ENCODE measurements around the gene ZNF41.
"Not testable (repeated sequence)": the region's sequence is repeated elsewhere in the genome, so short reads cannot be mapped to it uniquely, and the experiment has no call there.

The ZNF41 gene

GRCh38 chrX:47482512-47483305 lies at the start of gene ZNF41:
Gene ZNF41 (minus strand): TSS chrX:47483222. CDS start chrX:47467481, 15,741 bp downstream.
- DNase-seq (ENCODE audit: extremely low read depth in 1 of 2, low read depth in 1 of 2) = peak; percentile 36 to 62

- no peak for DNase-seq (ENCODE audit: extremely low read depth in 1 of 2, low read depth in 1 of 2)
Measured at GRCh38 chrX:47530049-47530448, 47.0 kb upstream of the ZNF41 start.

- DNase-seq (ENCODE audit: extremely low read depth in 1 of 2, low read depth in 1 of 2) = no peak
Measured at GRCh38 chrX:47529548-47529947, 46.5 kb upstream of the ZNF41 start.

GRCh38 chrX:47523713-47524166 lies 40.7 kb upstream of the ZNF41 start:
- no peak for DNase-seq (ENCODE audit: extremely low read depth in 1 of 2, low read depth in 1 of 2)

DNA sequence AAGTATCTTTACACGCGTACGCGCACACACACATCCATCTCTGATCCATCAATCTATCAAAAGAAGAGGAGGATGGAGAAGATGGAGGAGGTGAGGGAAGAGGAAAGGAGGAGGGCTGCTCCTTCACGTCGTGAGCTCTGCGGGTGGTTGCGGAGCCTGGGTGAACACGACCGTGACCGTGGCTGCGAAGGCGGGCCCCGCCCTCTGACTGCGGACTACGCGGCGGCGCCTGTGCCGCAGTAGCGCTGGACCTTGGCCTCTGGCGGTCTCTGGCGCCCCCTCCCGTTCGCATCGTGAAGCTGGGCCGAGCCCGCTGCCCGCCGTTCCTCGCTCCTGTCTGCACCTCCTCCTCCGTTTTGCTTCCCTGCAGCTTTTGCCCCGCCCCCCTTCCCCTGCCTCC lies 40.3 kb upstream of the ZNF41 start:
- peak; percentile 41 to 65 for DNase-seq (ENCODE audit: extremely low read depth in 1 of 2, low read depth in 1 of 2)

DNA sequence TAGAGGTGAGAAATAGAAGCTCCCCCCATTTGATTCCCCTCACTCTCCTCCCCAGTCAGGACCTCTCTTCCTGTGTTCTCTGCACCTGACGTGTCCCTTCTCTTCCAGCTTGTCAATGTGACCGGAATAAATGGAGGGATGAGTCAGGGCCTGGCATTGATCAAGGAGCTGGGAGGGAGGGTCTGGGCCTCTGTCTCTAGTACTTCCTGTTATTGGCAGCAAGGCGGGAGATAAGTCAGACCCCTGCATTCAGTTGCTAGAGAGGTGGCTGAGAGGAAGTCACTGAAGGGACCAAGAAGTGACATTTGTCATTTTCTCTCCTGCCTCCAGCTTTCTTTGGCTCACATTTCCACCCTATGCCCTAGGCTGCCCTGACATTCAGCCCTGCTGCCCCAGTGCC lies 35.1 kb upstream of the ZNF41 start:
- DNase-seq (ENCODE audit: extremely low read depth in 1 of 2, low read depth in 1 of 2) = no peak

- DNase-seq (ENCODE audit: extremely low read depth in 1 of 2, low read depth in 1 of 2) = no peak
Measured at GRCh38 chrX:47515941-47516665, 33.1 kb upstream of the ZNF41 start.

DNA sequence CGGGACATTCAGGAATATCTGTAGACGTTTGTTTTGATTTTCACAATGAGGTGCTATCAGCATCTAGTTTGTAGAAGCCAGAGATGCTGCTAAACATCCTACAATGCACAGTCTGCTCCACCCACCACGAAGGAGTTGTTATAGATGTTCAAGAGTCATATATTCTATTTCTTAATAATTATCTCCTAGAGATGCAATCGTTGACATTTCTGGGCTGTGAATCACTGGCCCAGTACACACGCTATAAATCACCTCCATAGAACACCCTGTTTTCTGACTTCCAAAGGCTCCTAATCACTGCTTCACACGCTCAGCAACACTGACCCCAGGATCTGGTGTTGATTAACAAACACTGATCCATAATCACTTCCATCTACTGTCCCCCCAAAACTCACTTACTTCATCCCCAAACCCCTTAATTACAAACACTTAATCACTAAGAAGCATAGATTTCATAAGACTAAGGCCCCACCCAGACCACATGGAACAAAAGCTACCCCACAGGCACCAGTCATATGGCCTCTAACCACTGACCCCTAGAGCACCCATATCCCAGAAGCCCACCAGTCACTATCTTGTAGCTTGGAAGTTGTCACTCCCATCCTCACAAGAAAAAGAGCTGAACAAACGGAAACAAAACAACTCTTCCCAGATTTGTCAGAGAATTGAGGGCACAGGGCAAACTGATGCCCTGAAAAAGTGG lies 31.7 kb upstream of the ZNF41 start:
- no peak for DNase-seq (ENCODE audit: extremely low read depth in 1 of 2, low read depth in 1 of 2)

GRCh38 chrX:47513034-47513965 lies 30.3 kb upstream of the ZNF41 start:
- DNase-seq (ENCODE audit: extremely low read depth in 1 of 2, low read depth in 1 of 2) = not testable (repeated sequence)

DNA sequence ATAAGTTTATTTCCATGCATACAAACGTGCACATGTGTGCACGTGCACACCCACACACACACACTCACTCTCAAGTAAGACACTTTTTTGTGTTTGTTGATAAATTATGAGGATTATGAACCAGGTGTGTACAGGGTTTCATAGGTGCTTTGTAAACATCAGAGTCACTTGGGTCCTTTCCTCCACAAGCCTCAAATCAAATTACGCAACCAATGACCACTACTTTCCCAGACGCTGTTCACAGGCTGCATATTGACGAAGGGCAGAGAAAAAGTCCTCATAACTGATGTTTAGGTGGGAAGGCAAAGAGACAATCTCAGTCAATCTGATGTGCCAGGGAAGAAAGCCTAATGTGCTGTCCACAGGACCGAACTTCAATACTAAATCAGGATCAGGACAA lies 29.4 kb upstream of the ZNF41 start:
- not testable (repeated sequence) for DNase-seq (ENCODE audit: extremely low read depth in 1 of 2, low read depth in 1 of 2)

DNA sequence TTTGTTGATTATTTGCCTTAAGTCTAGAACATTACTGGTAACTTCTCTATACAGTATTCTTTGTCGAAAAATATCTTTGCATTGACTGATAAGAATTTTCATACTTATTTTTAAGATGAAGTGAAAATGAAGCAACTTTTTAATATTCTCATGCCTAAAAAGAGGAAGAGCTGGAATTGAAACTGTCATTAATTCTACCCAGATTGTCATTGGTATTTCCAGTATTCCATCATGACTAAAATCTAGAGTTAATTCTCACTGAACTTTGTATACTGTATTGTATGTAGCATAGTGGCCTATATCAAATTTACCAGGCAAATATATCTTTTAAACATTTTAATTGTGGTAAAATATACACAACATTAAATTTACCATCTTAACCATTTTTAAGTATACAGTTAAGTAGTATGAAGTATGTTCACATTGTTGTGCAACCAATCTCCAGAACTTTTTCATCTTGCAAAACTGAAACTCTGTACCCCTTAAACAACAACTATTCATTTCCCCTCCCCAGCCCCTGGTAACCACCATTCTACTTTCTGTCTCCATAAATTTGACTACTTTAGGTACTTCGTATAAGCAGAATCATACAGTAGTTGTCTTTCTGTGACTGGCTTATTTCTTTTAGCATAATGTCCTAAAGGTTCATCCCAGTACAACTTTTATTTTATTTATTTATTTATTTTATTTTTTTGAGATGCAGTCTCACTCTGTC lies 24.3 kb upstream of the ZNF41 start:
- DNase-seq (ENCODE audit: extremely low read depth in 1 of 2, low read depth in 1 of 2) = no peak

- no peak for DNase-seq (ENCODE audit: extremely low read depth in 1 of 2, low read depth in 1 of 2)
Measured at GRCh38 chrX:47503151-47503550, 20.1 kb upstream of the ZNF41 start.

GRCh38 chrX:47502316-47503125 lies 19.5 kb upstream of the ZNF41 start:
- no peak for DNase-seq (ENCODE audit: extremely low read depth in 1 of 2, low read depth in 1 of 2)

- no peak for DNase-seq (ENCODE audit: extremely low read depth in 1 of 2, low read depth in 1 of 2)
Measured at GRCh38 chrX:47501226-47502074, 18.4 kb upstream of the ZNF41 start.

GRCh38 chrX:47500554-47500953 lies 17.5 kb upstream of the ZNF41 start:
- no peak for DNase-seq (ENCODE audit: extremely low read depth in 1 of 2, low read depth in 1 of 2)

DNA sequence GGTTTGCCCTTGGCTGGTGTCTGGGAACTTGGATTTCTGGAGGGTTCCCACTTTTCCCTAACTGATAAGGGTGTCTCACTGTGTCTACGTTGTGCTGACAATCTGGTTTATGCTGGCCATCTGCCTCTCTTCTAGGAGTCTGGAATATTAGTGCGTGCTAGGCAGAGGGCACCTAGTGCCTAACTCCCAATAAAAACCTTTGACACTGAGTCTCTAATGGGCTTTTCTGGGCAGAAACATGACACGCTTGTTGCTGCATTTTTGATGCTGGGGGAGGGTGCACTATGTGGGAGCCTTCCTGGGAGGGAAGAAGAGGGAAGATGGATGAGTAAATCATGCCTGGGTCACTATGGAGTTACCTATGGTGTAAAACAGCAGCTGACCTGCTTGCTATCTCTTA lies 16.3 kb upstream of the ZNF41 start:
- DNase-seq (ENCODE audit: extremely low read depth in 1 of 2, low read depth in 1 of 2) = no peak

DNA sequence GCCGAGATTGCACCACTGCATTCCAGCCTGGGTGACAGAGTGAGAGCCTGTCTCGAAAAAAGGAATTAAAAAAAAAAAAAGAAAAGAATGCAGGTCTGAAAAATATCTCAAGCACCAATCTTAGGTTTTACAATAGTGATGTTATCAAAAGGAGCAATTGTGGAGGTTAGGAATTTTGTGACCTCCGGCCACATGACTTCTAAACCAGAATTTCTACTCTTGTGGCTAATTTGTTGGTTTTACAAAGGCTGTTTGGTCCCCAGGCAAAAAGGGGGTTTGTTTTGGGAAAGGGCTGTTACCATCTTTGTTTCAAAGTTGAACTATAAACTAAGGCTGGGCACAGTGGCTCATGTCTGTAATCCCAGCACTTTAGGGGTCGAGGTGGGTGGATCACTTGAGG lies 15.4 kb upstream of the ZNF41 start:
- no peak for DNase-seq (ENCODE audit: extremely low read depth in 1 of 2, low read depth in 1 of 2)

DNA sequence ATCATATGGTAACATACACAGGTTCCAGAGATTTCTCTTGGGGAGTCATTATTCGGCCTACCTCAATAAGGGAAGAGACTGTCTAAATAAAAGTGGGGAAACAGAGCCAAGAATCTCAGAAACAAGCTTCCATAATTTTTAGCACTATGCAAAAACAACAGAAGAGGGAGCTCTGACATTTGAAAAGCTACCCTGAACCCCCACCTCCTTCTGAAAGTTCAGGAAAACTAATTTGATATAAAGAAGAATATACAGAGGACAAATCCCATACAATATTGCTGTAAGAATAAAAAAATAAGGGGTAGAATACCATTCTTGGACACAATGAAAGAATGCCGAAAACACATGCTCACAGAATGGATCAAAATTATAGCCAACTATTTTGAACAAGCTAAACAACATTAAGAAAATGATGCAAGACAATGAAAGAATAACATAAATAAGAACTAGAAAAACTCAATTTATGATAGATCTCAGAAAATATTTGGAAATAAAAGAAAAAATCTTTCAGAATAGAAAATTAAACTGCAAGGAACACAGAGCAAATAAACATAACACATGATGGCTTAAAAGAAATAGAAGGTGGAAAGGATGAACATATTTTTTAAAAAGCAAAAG lies 14.4 kb upstream of the ZNF41 start:
- DNase-seq (ENCODE audit: extremely low read depth in 1 of 2, low read depth in 1 of 2) = no peak
